Psoas muscle (tissue), 8 donors: ENCODE data around the gene TDRD1. TPM values are rescaled to one million over a fixed set of nuclear protein-coding genes. Genes with fewer than 3 reads are reported as not detected.

Experiments
- ATAC-seq, 4 donors: fragments of 200-7000 bp; cut with Tn5 transposase; one replicate each; pipeline ENCODE4 v1.9.1; 2020; ENCODE audit warnings: moderate library complexity in 3 of 4, mild to moderate bottlenecking in 2 of 4
- DNase-seq, 2 donors: peaks; one replicate each; pipeline ENCODE4 v3.0.0-alpha.2; 2020
- H3K27ac ChIP-seq: fragments of 200-600 bp; one replicate; pipeline ENCODE4 v1.8.0; 2022
- H3K27me3 ChIP-seq, 3 donors: fragments of 200-600 bp in 1 of 3; one replicate each; pipeline versions ENCODE4 v1.6.1 to v1.8.0; 2013 to 2022; ENCODE audit warnings: low read length in 2 of 3, mild to moderate bottlenecking in 2 of 3, moderate library complexity in 1 of 3; ENCODE audit not compliant: insufficient read depth in 3 of 3
- H3K36me3 ChIP-seq, 2 donors: fragments of 200-600 bp in 1 of 2; one replicate each; pipeline versions ENCODE4 v1.6.1 to v1.8.0; 2013 to 2022; ENCODE audit warnings: low read depth in 1 of 2, mild to moderate bottlenecking in 1 of 2, moderate library complexity in 1 of 2; ENCODE audit not compliant: insufficient read depth in 1 of 2
- H3K4me1 ChIP-seq: fragments of 200-600 bp; one replicate; pipeline ENCODE4 v1.8.0; 2022
- H3K4me3 ChIP-seq: fragments of 200-600 bp; one replicate; pipeline ENCODE4 v1.8.0; 2022; ENCODE audit warnings: mild to moderate bottlenecking
- H3K9me3 ChIP-seq: fragments of 200-600 bp; one replicate; pipeline ENCODE4 v1.8.0; 2022
- CTCF ChIP-seq: fragments of 200-600 bp; IDR thresholded peaks from one replicate; pipeline ENCODE4 v1.8.0; 2022; ENCODE audit warnings: antibody characterized with exemption
- WGBS, 3 donors: extraction: QIAGEN DNeasy Blood & Tissue Kit; methylation state at CpG; one replicate each; pipeline versions ENCODE4 v1.1.6 to v1.1.7; 2013; 5-methylcytosine and 5-hydroxymethylcytosine counted together
- intact Hi-C, 2 donors: fragments of 100-400 bp; cut with DNase I; formaldehyde crosslinking; loops; one replicate each; pipeline versions ENCODE4 v1.11.0 to v1.14.2; 2022
- polyA plus RNA-seq, 3 donors: library from polyadenylated mRNA; stranded (reverse); fragments of 200-250 nt; gene quantifications; one replicate each; pipeline ENCODE4 v1.2.3, GENCODE V29; 2013
- total RNA-seq, 4 donors: library from RNA; stranded (reverse); fragmentation: NEBNext Ultra II Directional in 2 of 4; extraction: Animal tissue kit (Norgen Biotek cat#: 25700) in 2 of 4; gene quantifications; one replicate each; pipeline versions ENCODE4 v1.2.1 to v1.2.4, GENCODE V29; 2021 to 2023
- donor health status: healthy with polysubstance abuse.
- donor health status: DM: no; HTN: no; CAD: no; lungs with moderate emphysema.
- donor health status: Bipolar disorder and iron deficiency.
- donor health status: healthy.
- donor health status: DM: yes; HTN: yes; CAD: no.
- donor health status: DM: no; HTN: no; CAD: no.
- donor health status: DM: no; HTN: no; CAD: no.
- donor health status: DM: yes; HTN: yes; CAD: no.

TDRD1 gene
- total and polyA plus RNA-seq, 7 donors, result 0.03 to 0.26 (median 0.20) TPM; not detected in 4

- Histone ChIP-seq H3K4me1 (no peaks in the 10 kb centered on the region), H3K27ac (no peak overlapping the region), H3K27me3 (no peaks in the 10 kb centered on the region), H3K4me3 (no peak overlapping the region), H3K36me3 (no peaks in the 10 kb centered on the region), H3K9me3 (no peaks in the 10 kb centered on the region)
- 66 to 75% (median 67%) methylated on average over 2 of the region's 2 CpGs for WGBS, 3 donors
- ATAC-seq, result no peak
- DNase-seq, result no peak
- intact Hi-C loops, result loop anchor here in 1 of 2 donors (10.0 kb wide), 1 partner anchor 86 kb away; the partner anchor contains the start of genes CCDC186 and TDRD1
- no peak for TF ChIP-seq CTCF
Observed at GRCh38 chr10:114261076-114261475, 81.9 kb downstream of the TDRD1 start.

GRCh38 chr10:114262496-114262895 is 83.3 kb downstream of the TDRD1 start:
- Histone ChIP-seq H3K4me1 (no peaks in the 10 kb centered on the region), H3K36me3 (no peaks in the 10 kb centered on the region), H3K4me3 (no peak overlapping the region), H3K27ac (no peak overlapping the region), H3K9me3 (no peaks in the 10 kb centered on the region), H3K27me3 (no peaks in the 10 kb centered on the region)
- WGBS, 3 donors, result 88 to 89% (median 89%) methylated on average over 4 of the region's 4 CpGs
- no peak for TF ChIP-seq CTCF
- DNase-seq (no peak), ATAC-seq (no peak)
- intact Hi-C loops, result loop anchor here in 1 of 2 donors (10.0 kb wide), 1 partner anchor 88 kb away; the partner anchor contains the start of genes CCDC186 and TDRD1

- Histone ChIP-seq H3K36me3 (no peaks in the 10 kb centered on the region), H3K27me3 (no peaks in the 10 kb centered on the region), H3K4me1 (peaks cover 6% of the 10 kb centered on the region), H3K27ac (no peak overlapping the region), H3K4me3 (no peak overlapping the region), H3K9me3 (no peaks in the 10 kb centered on the region)
- TF ChIP-seq CTCF, result no peak
- DNase-seq, result peak; percentile 44 to 65
- ATAC-seq, result peak; percentile 50 to 85 (median 57)
- intact Hi-C loops, result loop anchor here in 1 of 2 donors (10.0 kb wide), 1 partner anchor 91 kb away; the partner anchor contains the start of genes CCDC186 and TDRD1
- 26 to 41% (median 31%) methylated on average over 6 of the region's 6 CpGs for WGBS, 3 donors
Observed at GRCh38 chr10:114265392-114266053, 86.4 kb downstream of the TDRD1 start.

GRCh38 chr10:114266521-114266920 is 87.4 kb downstream of the TDRD1 start:
- H3K27ac ChIP-seq, result no peak overlapping the region
- DNase-seq, result no peak

More at GRCh38 chr10:114266521-114266920, 87.4 kb downstream of the TDRD1 start:
- Histone ChIP-seq H3K4me3 (no peak overlapping the region), H3K9me3 (no peaks in the 10 kb centered on the region), H3K36me3 (no peaks in the 10 kb centered on the region), H3K4me1 (peaks cover 8% of the 10 kb centered on the region), H3K27me3 (no peaks in the 10 kb centered on the region)
- TF ChIP-seq CTCF, result no peak
- ATAC-seq, result peak; percentile 61 to 83 (median 66)
- 19 to 22% (median 19%) methylated on average over 5 of the region's 5 CpGs for WGBS, 3 donors
- intact Hi-C loops, result loop anchor here in 1 of 2 donors (10.0 kb wide), 1 partner anchor 92 kb away; the partner anchor contains the start of genes CCDC186 and TDRD1
